OCI-LY1 (cell line): ENCODE measurements around the gene PDK1.

Experiments
- CTCF ChIP-seq: fragments of 200-600 bp; sonication (generic), shearing (Covaris generic); IDR thresholded peaks from 2 replicates; pipeline ENCODE4 v1.5.1; 2017; ENCODE audit warnings: mild to moderate bottlenecking, antibody characterized with exemption, low read length, moderate library complexity, mixed read lengths
- EZH2 ChIP-seq: fragments of 200-600 bp; sonication (generic), shearing (Covaris generic); IDR thresholded peaks from 2 replicates; pipeline ENCODE4 v1.8.0; 2017; ENCODE audit warnings: borderline replicate concordance, mixed run types, mild to moderate bottlenecking, antibody characterized with exemption, low read length, moderate library complexity, mixed read lengths

GRCh38 chr2:172564376-172564775, 8.5 kb downstream of the PDK1 start:
- TF ChIP-seq EZH2 (no peak), CTCF (no peak)
